ENCODE data around the gene MAPK7. TPM values are rescaled to one million over a fixed set of nuclear protein-coding genes. Genes with fewer than 3 reads are reported as not detected.

Gene MAPK7
- total and polyA plus RNA-seq, 2 donors (not counting 3 experiments of a cell fraction or from before 2014, with no cell fraction given) = 16.8 to 30.7 TPM

GRCh38 chr17:19391432-19391831 is 13.1 kb downstream of the MAPK7 start:
- BruUV-seq (replicated peaks) = no TSS peak
- FAIRE-seq = no peak
- ChIA-PET POLR2A (no interaction called here), CTCF (no interaction called here)
- Histone ChIP-seq H3K36me3 (ENCODE audit: control insufficient read depth in 2 of 2, extremely low read depth in 1 of 2, insufficient read depth in 2 of 2, low read length in 2 of 2) (no peaks in the 10 kb centered on the region), H3K27me3 (ENCODE audit: control insufficient read depth in 2 of 2, insufficient read depth in 2 of 2, low read length in 2 of 2) (peaks cover 9 to 19% of the 10 kb centered on the region in 2 experiments), H3K9me1 (replicated peaks; ENCODE audit: control insufficient read depth, extremely low read depth, insufficient read depth, low read length) (no peaks in the 10 kb centered on the region), H3K9ac (replicated peaks; ENCODE audit: extremely low read depth, insufficient read depth, low read length) (no peak overlapping the region), H3K4me2 (ENCODE audit: insufficient read depth, low read length) (no peak overlapping the region), H3K79me2 (ENCODE audit: control insufficient read depth, insufficient read depth, low read length) (no peaks in the 10 kb centered on the region), H3K27ac (ENCODE audit: insufficient read depth, low read depth, low read length) (no peak overlapping the region), H3K9me3 (replicated peaks; ENCODE audit: control insufficient read depth, insufficient read depth, low read length) (no peaks in the 10 kb centered on the region), H2AFZ (ENCODE audit: low read depth, low read length) (no peak overlapping the region), H3K4me3 (replicated peaks in 1 of 3; ENCODE audit: insufficient read depth in 1 of 3, low read depth in 1 of 3, low read length in 3 of 3) (no peak overlapping the region), H4K20me1 (replicated peaks; ENCODE audit: control insufficient read depth, extremely low read depth, insufficient read depth, low read length) (no peaks in the 10 kb centered on the region), H3K4me1 (ENCODE audit: control insufficient read depth, extremely low read depth, insufficient read depth, low read length) (no peaks in the 10 kb centered on the region)
- TF ChIP-seq POLR2AphosphoS5 (IDR thresholded peaks at IDR 0.05; ENCODE audit: insufficient read depth, low read depth, low read length) = no peak
- no peak for TF ChIP-seq EZH2 (IDR thresholded peaks at IDR 0.05; ENCODE audit: borderline replicate concordance, low read depth, low read length, severe bottlenecking)
- TF ChIP-seq POLR2A (IDR thresholded peaks at IDR 0.05; ENCODE audit: low read depth, low read length) = no peak
- TF ChIP-seq MYC (IDR thresholded peaks at IDR 0.05; ENCODE audit: low read depth, low read length) = no peak
- DNase-seq (ENCODE audit: low read depth, low spot score) = no peak
- dilution Hi-C loops (cut with MboI; ENCODE audit: extremely low pct_ligation_motif_present, low sequenced_read_pairs) = no loop called here
- intact Hi-C loops (cut with micrococcal nuclease) = no loop called here

DNA sequence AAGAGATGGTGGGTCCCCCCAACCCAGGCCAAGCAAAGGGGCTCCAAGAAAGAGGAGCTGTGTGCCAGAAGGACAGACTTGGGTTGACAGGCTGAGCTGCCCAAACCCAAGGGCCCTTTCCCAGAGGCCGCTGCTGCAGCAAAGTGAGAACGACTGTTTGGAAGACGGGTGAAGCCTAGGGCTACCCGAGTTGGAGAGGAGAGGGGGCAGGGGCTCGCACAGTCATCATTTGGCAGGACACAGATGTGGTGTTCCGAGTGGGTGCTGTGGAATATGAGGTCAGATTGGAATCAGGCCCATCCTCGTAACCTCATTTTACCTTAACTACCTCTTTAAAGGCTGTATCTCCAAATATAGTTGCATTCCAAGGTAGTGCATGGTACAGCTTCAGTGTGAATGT is 14.0 kb downstream of the MAPK7 start:
- no peak overlapping the region for H3K4me2 ChIP-seq (ENCODE audit: insufficient read depth, low read length)
- intact Hi-C loops (cut with micrococcal nuclease) (no loop called here), dilution Hi-C loops (cut with MboI; ENCODE audit: extremely low pct_ligation_motif_present, low sequenced_read_pairs) (no loop called here)
- no peak overlapping the region for H3K4me3 ChIP-seq (replicated peaks in 1 of 3; ENCODE audit: insufficient read depth in 1 of 3, low read depth in 1 of 3, low read length in 3 of 3)
- peaks cover 9 to 19% of the 10 kb centered on the region in 2 experiments for H3K27me3 ChIP-seq (ENCODE audit: control insufficient read depth in 2 of 2, insufficient read depth in 2 of 2, low read length in 2 of 2)
- no peak overlapping the region for H2AFZ ChIP-seq (ENCODE audit: low read depth, low read length)
- H3K9ac ChIP-seq (replicated peaks; ENCODE audit: extremely low read depth, insufficient read depth, low read length) = no peak overlapping the region
- POLR2A ChIA-PET = no interaction called here
- no peaks in the 10 kb centered on the region for H3K9me3 ChIP-seq (replicated peaks; ENCODE audit: control insufficient read depth, insufficient read depth, low read length)
- CTCF ChIA-PET = interaction anchor here (1.0 kb wide), 1 partner anchor 30 kb away, joined by 3 read pairs; the partner anchor contains the start of gene B9D1
- no TSS peak for BruUV-seq (replicated peaks)
- H3K4me1 ChIP-seq (ENCODE audit: control insufficient read depth, extremely low read depth, insufficient read depth, low read length) = no peaks in the 10 kb centered on the region
- no peak overlapping the region for H3K27ac ChIP-seq (ENCODE audit: insufficient read depth, low read depth, low read length)
- H3K79me2 ChIP-seq (ENCODE audit: control insufficient read depth, insufficient read depth, low read length) = no peaks in the 10 kb centered on the region
- H3K9me1 ChIP-seq (replicated peaks; ENCODE audit: control insufficient read depth, extremely low read depth, insufficient read depth, low read length) = no peaks in the 10 kb centered on the region
- H4K20me1 ChIP-seq (replicated peaks; ENCODE audit: control insufficient read depth, extremely low read depth, insufficient read depth, low read length) = no peaks in the 10 kb centered on the region
- DNase-seq (ENCODE audit: low read depth, low spot score) (no peak), FAIRE-seq (no peak)
- H3K36me3 ChIP-seq (ENCODE audit: control insufficient read depth in 2 of 2, extremely low read depth in 1 of 2, insufficient read depth in 2 of 2, low read length in 2 of 2) = no peaks in the 10 kb centered on the region
- TF ChIP-seq MYC (IDR thresholded peaks at IDR 0.05; ENCODE audit: low read depth, low read length) = no peak
- no peak for TF ChIP-seq POLR2AphosphoS5 (IDR thresholded peaks at IDR 0.05; ENCODE audit: insufficient read depth, low read depth, low read length)
- TF ChIP-seq POLR2A (IDR thresholded peaks at IDR 0.05; ENCODE audit: low read depth, low read length) = no peak
- no peak for TF ChIP-seq JUN (IDR thresholded peaks at IDR 0.05; ENCODE audit: borderline replicate concordance, insufficient read depth, insufficient read length, low read depth)
- no peak for TF ChIP-seq MAX (IDR thresholded peaks at IDR 0.05; ENCODE audit: insufficient read depth, insufficient read length)
- TF ChIP-seq FOS (IDR thresholded peaks at IDR 0.05; ENCODE audit: borderline replicate concordance, insufficient read depth, low read length) = no peak
- no peak for TF ChIP-seq GATA2 (IDR thresholded peaks at IDR 0.05; ENCODE audit: insufficient read depth, insufficient read length, low read depth, low read length)
- TF ChIP-seq EZH2 (IDR thresholded peaks at IDR 0.05; ENCODE audit: borderline replicate concordance, low read depth, low read length, severe bottlenecking) = no peak
- TF ChIP-seq, protein P1, sequence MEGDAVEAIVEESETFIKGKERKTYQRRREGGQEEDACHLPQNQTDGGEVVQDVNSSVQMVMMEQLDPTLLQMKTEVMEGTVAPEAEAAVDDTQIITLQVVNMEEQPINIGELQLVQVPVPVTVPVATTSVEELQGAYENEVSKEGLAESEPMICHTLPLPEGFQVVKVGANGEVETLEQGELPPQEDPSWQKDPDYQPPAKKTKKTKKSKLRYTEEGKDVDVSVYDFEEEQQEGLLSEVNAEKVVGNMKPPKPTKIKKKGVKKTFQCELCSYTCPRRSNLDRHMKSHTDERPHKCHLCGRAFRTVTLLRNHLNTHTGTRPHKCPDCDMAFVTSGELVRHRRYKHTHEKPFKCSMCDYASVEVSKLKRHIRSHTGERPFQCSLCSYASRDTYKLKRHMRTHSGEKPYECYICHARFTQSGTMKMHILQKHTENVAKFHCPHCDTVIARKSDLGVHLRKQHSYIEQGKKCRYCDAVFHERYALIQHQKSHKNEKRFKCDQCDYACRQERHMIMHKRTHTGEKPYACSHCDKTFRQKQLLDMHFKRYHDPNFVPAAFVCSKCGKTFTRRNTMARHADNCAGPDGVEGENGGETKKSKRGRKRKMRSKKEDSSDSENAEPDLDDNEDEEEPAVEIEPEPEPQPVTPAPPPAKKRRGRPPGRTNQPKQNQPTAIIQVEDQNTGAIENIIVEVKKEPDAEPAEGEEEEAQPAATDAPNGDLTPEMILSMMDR (IDR thresholded peaks at IDR 0.05; ENCODE audit: extremely low read depth in 1 of 2, insufficient read depth in 1 of 2, low read depth in 1 of 2, low read length in 2 of 2) = no peak

Measured in endothelial cell of umbilical vein (primary cell).